ENCODE measurements around the gene ABLIM1.

Gene ABLIM1

DNA sequence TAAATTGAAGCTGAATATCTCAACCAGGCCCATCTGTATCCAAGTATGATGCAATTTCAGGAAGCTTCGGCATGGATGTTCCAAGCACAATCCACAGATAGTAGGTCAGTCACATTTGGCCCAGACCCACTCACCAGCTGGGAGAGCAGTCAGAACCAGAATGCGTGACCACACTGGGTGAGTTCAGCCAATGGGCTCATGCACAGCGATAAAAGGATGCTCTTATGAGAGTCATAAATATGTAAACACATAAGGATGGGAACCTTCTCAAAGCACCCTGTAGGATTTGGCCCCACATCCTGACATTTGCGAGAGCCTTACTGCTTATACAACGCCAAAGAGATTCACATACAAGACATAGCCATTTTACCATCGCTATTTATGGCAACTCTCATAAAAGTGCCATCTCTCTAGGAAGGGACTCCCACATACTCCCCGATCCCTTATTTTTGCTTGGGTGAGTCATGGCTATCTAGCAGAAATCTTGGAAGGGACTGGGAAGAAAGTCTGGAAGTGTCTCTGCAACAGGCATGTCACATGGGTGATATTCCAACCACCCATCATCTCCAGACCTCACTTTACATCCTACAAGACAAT lies 256.8 kb downstream of the ABLIM1 start:
- no peak for DNase-seq

DNA sequence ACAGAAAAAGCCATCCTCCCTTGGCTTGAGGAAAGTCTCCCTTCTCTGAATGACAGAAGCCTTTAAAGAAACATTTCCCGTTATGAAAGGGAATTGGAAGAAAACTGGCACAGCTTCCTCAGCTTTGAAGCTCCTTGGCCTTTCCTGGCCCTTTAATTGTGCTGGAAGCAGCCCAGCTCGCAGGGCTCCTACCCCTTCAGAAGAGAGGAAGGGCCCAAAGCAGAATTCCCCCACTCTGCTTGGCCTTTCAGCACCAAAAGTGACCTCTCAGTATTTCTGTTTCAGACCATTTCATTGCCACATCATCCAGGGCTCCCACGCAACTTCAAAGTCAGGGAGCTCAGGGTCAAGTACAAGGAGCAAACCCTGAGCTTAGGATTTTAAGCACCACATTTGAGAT lies 258.0 kb downstream of the ABLIM1 start:
- DNase-seq = no peak

DNA sequence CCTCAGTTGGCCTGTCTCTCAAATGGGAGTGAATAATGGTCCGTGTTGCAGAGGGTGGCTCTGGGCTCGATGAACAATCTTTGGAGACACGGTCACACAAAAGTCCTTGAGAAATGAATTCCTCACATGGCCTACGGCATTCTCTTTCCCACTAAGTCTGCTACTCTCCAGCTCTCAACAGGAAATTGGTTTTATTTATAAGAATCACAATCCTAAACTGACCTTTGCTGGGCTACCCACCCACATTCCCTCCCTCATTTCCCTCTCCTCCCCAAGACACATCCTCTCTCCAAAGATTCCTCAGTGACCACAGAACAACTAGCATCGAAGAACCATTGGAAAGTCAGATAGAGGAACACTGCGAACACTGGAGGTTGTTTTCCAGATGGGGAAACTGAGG lies 258.5 kb downstream of the ABLIM1 start:
- DNase-seq = no peak

DNA sequence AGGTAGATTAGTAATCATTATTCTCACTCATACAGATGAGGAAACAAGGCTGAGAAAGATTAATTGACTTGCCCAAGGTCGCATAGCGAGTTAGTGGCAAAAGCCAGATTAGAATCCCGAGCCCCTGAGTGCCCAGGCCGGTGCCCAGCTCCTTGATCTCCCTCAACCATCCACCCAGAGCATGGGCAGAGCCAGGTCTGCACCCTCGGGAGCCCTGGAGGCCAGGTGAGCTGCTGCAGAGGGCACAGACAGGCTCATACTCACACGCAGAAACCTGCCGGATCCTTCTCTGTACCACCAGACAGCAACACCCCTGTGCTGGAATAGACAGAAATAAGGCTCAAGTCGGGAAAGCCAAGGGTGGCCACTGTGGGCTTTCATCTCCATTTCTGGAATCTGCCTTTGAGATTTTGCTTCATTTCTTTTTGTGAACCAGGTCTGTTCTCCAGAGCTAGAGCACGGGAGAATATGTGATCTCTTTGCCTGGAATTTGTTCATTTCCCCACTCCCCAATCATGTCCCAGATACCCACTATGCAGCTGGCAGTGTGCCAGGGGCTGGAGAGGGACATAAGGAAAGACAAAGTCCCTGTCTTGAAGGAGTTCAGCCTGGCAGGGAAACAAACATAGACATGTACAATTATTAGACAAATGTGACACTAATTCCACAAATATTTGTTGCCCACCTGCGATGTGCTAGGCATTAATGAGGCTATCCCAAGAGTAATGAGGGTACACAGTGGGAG lies 259.3 kb downstream of the ABLIM1 start:
- DNase-seq = no peak

DNA sequence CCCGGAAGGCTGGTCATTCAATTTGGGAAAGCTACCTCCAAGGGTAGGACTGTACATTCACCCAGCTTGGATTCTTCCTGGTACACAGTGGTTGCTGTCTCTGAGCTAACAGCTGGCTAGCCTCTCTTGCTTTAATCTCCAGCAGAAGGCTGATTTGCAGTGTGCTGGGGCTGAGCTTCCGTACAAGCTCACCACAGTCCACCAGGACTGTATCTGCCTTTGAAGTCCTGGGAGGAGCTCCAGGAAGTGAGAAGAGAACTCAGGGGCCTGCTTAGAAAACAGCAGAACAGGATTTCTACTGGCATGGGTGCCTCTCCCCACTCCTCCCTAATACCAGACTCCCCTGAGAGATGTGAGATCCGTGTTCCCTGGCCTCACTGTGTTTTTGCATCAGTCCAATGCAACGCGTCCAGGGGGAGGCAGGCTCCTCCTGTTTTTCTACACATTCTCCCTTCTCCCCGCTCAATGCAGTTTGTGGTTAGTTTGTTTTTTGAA lies 260.4 kb downstream of the ABLIM1 start:
- no peak for DNase-seq

DNA sequence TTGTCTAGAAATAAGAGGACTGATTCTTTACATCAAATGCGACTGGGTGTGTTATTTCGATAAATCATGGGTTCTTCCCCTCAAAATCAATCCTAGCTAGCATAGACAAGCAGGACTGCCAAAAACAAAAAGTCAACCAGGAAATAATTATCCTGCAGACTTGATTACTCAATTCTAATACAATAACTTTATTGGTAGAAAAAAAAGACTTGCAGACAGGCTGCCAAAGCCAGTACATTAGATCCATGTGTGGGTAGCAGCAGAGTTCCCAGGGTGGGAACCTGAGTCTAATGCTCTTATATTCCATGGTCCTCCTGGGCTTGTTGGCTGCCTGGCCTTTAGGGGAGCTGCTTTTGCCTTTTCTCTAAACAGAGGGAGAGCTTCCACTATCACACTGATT lies 261.6 kb downstream of the ABLIM1 start:
- no peak for DNase-seq

DNA sequence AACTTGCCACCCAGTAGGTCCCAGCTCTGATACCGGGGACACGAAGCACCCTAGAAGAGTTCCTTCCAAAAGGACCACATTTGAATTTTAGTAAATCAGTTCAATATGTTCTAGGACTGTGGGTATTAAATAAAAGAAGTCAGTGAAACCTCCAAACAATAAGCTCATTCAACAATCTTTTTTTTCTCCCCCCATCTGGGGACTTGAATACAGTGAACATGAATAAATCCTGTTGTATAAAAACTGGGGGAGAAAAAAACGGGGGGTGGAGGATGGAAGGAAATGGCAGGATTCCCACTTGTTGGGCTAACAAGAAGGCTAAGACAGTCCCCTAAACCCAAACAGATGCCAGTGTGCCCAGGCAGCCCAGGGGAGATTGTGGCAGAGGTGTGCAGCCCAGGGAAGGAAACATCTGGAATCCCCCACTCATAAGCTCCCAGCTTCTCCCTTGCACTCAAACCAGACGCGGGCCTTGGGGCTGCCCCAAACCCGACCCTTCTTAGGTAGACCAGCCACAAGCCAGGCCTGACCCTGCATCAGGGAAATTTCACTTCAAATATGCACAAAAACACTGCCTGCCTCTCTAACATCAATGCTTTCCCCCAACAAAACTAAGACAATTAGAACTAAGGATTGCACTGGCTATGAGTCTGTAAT lies 262.6 kb downstream of the ABLIM1 start:
- no peak for DNase-seq

DNA sequence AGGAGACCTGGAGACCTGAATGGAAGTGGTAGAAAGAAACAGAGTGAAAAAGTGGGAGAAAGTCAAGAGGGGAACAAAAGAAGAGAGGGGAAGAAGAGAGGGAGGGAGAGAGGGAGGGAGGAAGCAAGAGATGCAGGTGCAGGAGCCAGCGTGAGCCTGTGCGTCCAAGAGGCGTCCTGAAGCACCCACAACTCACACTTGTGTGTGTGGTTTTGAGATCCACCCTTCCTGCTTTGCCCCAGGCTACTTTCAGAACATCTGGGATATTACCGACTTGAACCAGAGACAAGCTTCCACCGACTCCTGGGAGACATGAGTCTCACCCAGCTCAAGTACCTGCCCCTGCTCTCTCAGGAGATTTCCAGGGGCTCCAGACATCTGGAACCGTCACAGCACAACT lies 263.5 kb downstream of the ABLIM1 start:
- no peak for DNase-seq

DNA sequence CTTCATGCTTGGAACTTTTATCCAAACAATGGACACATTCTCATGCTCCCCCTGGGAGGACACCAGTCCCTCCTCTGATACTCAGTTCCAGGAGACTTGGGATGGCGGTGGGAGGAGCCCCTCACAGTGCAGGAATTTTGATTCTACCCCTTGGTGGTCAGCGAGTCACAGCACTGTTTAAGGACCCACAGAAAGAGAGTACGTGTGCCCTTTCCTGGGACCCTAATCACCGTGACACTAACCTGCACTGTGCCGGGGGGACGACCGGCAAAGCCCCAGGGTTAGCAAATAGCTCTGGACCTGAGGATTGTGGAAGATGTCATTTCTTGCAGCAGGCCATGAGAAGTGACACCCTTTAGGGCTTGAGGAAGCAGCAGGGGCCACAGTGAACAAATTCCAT lies 264.2 kb downstream of the ABLIM1 start:
- no peak for DNase-seq

DNA sequence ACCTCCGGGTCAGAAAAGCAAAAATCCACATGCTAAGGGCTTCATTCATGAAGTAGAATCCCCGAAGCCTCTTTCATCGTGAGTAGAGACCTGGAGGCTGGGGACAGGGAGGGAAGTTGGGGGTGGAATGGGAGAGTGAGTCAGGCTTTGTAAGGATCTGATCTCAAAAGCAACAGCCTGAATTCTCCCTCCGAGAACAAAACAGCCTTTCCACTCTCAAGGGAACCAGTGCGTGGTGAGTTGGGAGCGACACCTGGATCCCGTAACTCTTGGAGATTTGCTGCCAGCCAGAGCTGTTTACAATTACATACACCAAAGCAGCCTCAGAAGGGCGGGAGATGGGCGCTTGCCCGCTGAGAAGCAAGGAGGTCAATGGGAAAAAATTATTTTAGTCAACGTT lies 264.6 kb downstream of the ABLIM1 start:
- no peak for DNase-seq

DNA sequence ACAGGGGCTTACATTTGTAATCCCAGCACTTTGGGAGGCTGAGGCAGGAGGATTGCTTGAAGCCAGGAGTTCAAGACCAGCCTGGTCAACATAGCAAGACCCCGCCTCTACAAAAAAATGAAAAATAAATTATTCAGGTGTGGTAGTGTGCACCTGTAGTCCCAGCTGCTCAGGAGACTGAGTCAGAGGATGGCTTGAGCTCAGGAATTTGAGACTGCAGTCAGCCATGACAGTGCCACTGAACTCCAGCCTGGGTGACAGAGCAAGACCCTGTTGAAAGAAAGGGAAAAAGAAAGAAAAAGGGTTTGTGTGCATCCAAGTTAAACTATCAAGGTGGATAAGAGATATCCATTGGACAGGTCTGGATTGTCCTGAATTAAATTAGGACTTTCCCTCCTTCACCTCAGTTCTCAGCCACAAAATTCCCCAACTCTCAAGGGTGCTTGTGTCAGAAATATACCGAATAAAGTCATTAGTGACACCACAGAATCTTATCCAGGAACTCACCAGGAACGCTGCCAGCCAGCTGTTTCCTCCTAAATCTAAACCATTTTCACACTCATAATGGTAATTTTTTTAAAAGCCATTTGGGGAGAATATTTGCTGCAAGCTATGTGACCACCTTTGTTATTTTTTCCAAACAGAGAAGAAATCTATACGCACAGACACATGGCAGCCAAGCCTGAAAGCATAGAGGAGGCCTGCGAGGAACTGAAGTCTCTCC lies 265.8 kb downstream of the ABLIM1 start:
- DNase-seq = no peak

DNA sequence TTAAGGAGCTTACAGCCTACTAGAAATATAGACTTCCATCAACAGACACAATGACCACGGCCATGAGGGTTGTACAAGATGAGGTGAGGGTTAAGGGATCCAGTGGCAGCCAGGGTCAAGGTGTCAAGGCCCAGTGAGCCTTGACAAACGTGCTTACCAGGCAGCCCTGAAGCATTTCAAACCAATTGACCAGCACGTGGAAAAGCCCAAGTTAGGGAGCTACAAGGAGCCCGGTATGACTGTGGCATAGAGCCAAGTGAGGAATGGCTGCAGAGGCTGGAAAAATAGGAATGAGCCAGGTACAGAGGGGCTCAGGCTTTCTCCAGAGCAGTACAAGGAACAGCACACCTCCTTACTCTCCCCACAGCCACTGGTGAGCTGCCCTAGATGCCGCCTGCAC lies 266.5 kb downstream of the ABLIM1 start:
- no peak for DNase-seq

DNA sequence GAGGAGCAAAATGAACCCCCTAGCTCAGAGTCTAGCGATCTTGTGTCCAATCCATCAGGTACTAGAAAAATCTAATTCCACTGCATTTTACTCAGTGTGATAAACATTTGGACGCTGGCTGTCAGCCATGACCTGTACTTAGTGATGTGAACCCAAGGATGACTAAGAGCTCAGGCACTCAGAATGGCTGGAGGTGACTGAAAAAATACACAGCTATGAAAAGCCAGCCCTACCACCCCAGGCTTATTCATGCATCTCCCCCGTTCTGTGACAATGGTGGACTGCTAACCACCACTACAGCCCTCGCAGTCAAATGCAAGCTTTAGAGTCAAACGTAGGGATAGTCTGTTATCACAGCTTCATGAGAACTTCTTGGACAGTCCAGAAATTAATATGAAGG lies 268.6 kb downstream of the ABLIM1 start:
- DNase-seq = no peak

DNA sequence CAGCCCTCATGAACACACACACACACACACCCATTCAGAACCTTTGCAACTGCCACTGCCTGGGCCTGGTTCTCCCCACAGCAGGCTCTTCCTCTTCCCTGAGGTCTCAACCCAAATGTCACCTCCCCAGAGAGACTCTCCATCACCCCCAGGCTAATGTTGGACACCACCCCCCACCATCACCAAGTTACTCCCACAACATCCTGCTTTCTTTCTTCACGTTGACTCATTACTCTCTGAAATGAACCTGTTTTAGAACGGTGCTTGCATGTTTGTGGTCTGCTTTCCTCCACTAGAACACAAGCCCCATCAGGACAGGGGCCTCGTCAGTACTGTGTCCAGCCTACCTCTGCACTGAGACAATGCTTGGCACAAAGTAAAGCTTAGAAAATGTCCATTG lies 269.8 kb downstream of the ABLIM1 start:
- no peak for DNase-seq

DNA sequence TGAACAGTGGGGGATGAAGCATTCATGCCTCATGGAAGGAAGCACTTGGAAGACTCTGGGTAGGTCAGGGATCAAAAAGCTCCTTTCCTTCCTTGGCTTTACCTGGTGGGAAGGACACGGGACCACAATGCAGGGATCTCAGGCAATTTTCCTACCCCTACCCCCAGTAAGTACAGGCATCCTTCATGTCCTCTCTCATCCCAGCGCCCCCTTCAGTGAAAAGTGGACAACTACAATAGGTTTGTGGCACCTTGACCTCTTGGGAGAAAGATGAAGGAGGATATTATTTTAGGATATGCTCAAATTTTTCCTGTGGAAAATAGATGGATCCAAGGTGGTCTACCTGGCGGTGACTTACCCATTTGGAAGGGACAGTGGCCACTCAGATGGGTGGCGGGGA lies 270.3 kb downstream of the ABLIM1 start:
- no peak for DNase-seq

DNA sequence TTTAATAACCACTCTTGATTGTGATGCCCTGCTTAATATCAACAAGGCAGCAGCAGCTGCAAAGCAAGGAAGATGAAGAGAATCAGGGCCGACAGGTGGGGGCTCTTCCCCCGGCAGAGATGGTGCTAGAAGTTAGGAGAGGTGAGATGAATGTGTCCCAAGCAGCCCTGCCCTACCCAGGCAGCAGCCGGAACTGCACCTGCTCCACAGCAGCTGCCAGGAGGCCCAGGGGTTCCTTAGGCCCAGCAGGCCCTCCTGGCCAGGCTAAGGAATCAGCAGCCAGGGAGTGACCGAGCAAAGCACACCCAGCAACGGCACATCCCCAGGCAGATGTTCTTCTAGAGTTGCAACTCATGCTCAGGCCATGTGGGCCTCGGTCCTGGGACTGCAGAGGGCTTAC lies 271.6 kb downstream of the ABLIM1 start:
- DNase-seq = no peak

DNA sequence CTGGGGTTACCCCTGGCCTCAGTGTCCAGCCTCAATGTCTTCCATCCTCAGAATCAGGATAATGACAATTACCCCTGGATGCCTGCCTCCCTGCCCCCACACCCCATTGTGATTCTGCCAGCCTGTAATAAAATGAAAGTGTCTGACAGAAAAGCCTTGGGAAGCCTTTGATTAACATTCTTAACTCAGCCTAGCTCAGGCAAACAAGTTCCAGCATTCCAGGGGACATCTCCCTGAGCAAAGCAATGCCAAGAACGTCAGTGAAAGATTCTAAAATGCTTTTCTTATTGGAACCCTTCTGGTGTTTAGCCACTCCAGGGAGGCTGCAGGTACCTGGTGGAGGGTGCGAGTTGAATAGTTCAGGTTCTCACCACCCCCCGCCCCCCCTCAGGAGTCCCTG lies 272.5 kb downstream of the ABLIM1 start:
- no peak for DNase-seq

DNA sequence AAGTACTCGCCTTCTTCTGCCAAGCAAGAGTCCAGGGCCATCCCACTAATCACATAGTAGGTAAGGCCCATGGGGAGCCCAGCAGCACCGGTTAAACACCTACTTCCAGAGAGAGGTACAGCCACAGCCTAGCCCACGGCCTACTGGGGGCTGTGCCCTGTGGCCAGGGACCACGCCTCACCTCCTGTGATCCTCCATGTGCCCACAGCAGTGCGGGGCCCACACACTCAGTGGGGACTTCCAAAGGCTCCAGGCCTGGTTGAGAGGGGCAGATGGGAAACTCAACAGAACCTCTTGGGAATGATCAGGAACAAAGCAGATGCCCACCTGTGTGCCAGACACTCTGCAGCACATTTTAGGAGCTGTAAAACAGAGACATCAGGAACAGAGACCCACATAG lies 273.5 kb downstream of the ABLIM1 start:
- DNase-seq = no peak

DNA sequence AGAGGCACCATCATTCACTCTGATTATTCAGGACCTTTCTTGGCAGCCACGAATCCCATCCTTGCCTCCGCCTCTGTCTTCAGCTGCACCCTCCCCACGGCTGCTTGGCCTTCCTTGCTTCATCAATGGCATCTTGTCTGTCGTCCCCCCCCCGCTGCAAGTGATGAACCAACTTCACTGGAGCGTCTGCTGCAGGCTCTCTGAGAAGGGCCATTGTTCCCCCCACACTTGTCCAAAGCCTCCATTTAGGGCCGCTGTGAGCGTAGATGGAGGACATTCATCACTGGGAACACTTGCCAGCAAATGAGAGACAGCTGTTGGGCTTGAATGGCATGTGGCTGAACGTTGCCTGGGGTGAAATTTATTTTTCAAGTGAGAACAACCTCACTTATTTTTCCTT lies 273.9 kb downstream of the ABLIM1 start:
- DNase-seq = no peak
